NCI-H2227 (cell line): ENCODE measurements around the gene CCDC27.
A peak's percentile ranks its signal among the peaks of the same experiment; 100 is the strongest.

Experiments used
- DNase-seq: peaks from one replicate; lab custom pipeline; 2025; ENCODE audit not compliant: unreplicated experiment; lab: John Stamatoyannopoulos, UW

Gene CCDC27

DNA sequence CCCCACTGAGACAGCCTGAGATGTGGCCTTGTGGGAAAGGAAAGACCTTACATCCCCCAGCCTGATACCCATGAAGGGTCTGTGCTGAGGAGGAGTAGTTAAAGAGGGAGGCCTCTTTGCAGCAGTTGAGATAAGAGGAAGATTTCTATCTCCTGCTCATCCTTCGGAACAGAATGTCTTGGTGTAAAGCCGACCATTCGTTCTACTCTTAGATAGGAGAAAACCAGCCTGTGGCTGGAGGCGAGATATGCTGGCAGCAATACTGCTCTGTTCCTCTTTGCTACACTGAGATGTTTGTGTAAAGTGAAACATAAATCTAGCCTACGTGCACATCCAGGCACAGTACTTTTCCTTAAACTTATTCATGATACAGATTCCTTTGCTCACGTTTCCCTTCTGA lies 1.5 kb upstream of the CCDC27 start:
- DNase-seq, result no peak

DNA sequence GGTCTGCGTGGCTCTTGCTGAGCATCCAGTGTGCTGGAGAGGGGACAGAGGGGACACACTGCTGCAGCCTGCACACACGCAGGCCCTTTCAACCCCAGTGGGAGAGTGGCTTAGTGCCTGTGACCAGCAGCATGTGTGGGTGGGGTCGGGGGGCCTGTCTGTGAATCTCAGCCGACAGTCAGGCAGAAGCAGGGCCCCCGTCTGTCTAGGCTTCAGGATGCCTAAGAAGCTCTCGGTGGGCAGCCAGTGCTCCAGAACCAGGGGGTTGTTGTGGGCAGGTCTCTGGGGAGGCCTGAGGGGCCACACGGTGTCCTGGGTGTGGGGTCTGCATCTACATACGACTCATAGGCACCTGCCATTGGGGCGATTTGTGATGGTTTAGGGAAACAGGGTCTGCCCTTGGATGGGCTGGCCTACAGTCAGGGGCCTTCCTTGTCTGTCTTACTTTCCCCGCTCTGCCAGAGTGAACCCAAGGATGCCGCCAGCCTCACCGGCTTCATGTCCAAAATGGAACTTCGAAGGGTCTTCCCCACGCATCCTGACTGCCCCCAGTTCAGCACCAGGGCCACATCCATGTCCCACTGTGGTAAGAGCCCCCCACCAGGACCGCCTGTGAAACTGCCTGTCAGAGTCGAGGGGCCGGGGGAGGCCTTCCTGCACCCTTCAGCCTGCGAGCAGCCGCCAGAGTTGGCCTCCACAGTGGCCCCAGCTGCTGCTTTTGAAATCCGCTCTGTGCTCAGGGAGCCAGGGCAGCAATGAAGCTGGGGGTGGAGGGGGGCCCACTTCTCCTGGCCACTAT lies 1.6 kb downstream of the CCDC27 start:
- no peak for DNase-seq

DNA sequence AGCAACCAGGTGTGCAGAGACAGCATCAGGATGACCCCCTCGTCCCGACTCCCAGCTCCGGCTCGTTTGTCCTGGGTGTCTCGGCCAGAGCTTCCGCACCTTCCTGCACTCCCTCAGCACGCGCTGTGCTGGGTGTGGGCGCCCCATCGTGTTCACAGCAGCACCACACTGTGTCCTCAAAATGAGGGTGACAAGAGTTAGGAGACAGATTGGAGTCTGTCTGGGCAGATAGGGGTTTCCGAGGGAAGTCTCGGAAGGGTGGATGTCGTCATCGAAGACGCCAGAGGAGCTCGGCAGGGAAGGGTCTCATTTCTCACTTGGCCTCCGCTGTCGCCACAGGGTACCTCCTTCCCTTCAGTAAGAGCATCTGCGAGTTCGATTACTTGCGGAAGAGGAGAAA lies 4.1 kb downstream of the CCDC27 start:
- no peak for DNase-seq

DNA sequence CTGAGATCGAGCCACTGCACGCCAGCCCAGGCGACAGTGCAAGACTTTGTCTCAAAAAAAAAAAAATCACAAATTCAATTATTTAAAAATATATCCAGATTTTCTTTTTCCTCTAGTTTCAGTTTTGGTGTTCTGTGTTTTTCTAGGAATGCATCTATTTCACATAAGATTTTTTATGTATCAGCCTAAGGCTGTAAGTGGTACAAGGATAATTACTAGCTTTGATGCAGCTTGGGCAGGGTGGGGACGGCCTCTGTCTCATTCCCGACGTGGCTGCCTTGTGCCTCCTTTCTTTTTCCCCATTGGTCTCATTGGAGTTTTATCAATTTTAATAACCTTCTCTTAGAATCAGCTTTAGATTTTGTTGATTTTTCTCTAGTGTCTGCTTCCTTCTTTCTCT lies 6.9 kb downstream of the CCDC27 start:
- DNase-seq, result no peak

GRCh38 chr1:3759796-3760195 lies 7.5 kb downstream of the CCDC27 start:
- DNase-seq, result no peak

DNA sequence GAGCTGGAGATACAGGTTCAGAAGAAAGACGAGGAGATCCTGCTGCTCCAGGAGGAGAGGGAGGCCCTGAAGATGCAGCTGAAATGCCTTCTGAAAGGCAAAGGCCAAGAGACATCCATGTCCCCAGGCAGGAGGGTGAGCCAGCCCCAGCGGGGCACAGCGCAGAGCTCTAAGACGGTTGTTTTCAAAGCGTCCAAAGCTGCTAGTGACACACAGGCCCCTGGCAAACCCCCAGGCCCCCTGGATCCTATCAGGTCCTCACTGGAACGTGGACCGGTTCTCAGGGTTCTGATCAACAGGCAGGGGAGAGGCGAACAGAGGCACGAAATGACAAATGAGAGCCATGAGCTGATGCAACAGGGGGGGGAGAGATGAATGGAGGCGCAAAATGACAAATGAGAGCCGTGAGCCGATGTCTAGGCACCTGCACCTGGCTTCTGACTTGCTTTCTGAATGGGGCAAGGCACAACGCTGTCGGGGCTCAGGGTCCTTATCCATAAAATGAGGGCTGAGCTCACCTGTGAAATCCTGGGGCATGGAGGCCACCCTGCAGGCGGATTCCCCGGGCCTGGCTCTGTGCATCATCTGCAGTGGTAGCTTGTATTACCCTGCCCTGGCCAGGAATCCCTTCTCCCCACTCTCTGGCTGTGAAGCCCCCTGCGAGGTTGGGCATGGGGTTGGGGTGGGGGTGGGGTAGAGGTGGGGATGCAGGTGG lies 9.2 kb downstream of the CCDC27 start:
- DNase-seq, result no peak

DNA sequence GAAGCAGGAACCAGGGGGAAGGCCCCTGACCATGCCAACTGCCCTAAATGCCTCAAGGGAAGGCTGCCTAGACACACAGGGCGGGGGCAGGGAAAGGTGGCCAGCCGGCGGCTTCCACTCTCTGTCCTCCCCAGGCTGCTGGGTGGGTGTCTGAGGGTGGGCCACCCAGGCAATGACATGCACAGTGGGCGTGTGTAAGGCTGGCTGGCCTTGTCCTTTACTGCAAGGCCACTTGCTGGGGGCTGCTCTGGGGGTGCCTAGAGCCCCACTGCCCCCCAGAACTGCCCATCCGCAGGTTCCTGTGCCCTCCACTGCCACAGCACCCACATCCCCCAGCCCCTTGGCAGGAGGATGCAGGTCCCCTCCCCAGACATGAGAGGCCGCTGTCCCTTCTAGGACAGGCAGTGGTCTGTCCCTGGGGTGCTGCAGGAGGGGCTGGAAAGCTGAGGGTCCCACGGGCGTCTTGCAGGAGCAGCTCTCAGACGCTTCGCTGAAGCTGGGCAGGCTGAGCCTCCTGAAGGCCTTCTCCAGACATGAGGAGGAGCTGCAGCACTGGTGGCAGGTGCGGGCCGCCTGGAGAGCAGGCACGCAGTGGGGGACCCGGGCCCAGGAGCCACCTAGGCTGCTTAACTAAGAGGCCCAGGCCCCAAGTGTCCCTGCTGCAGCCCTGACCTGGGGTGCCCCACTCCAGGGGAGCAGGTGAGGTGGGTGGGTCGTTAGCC lies 10.1 kb downstream of the CCDC27 start:
- DNase-seq, result no peak

- no peak for DNase-seq
Measured at GRCh38 chr1:3762873-3763228, 10.6 kb downstream of the CCDC27 start.

GRCh38 chr1:3763351-3764125 lies 11.3 kb downstream of the CCDC27 start:
- peak; percentile 71 for DNase-seq

GRCh38 chr1:3767328-3767925 lies 15.2 kb downstream of the CCDC27 start:
- no peak for DNase-seq

DNA sequence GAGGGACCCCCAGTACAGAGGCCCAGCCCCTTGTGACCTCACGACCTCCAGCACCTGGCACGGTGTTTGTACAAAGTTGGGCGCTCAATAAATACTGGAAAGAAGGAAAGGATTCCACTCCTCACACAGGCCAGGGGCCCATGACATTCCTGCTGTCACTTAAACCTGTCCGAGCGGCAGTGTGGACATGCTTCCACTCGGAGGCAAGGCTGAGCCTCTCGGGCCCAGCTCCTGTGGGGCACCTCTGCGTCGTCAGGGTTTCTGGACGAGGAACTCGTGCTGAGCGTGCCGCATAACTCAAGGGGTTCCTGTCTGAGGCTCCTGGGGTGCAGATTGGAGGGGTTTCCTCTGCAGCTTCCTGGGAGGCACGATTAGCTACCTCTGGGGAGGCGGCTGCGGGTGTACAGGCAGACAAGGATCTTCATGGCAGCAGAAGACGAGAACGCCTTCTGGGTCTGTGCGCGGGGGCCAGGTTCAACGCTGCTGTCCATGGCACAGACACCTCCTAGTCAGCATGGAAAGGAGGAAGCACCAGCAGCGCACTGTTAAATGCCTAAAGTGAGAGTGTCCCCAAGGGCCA lies 16.7 kb downstream of the CCDC27 start:
- DNase-seq, result no peak

- no peak for DNase-seq
Measured at GRCh38 chr1:3770047-3770765, 18.0 kb downstream of the CCDC27 start.

- no peak for DNase-seq
Measured at GRCh38 chr1:3771108-3772026, 19.1 kb downstream of the CCDC27 start.

GRCh38 chr1:3772027-3772714 lies 19.9 kb downstream of the CCDC27 start:
- DNase-seq, result peak; percentile 63

DNA sequence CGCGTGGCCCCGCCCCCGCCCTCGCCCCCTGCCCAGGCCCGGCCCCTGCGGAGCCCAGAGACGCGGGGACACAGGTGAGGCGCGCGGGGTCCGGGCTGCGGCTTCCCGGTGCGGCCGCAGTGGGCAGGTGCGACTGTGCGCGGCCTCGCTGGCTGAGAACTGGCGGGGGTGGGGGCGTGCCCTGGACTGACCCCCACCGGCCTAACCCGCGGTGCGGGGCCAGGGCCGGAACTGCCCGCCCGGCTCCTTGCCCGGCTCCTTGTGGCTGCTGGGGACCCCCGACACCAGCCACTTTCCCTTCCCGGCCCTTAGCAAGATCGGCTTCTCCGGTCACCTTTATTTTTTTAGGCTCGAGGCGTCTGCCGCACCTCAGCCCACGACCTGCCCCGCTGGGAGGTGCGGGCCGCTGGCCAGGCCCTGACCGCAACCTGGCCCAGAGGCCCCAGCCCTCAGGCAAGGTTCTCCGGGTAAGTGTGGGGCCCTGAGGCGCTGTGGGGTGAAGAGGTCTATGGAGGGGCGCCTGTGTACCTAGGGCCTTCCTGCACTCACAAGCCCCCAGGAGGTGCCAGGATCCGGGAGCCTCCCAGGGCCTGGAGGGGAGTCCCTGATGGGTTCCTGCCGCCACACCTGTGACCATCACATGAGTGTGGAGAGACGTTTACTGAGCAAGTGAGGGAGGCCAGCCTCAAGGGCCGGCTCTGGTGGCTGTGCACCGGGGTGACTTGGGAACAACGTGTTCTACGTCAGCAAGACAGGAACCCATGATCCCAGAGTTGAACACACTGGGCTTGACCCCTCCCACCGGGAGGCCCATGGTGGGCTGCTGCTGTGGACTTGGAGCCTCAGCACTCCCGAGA lies 20.7 kb downstream of the CCDC27 start, which contains the start of gene SMIM1:
SMIM1 (plus strand) TSS at position 35 of the 857 bp plus-strand sequence. CDS start 2,625 bp downstream, outside the sequence.
- DNase-seq, result no peak

- no peak for DNase-seq
Measured at GRCh38 chr1:3773572-3774275, 21.5 kb downstream of the CCDC27 start.
